Kidney epithelial cell (primary cell): ENCODE results near the gene CD300LB. TPM values are rescaled to one million over a fixed set of nuclear protein-coding genes. Genes with fewer than 3 reads are reported as not detected.
"Not testable (repeated sequence)": the region's sequence is repeated elsewhere in the genome, so short reads cannot be mapped to it uniquely, and the experiment has no call there.

Experiments
- DNase-seq: peaks from one replicate; pipeline ENCODE4 v3.0.0-alpha.2; 2010; ENCODE audit warnings: low read depth
- H3K27me3 ChIP-seq: 2 replicates; pipeline ENCODE4 v1.6.0; 2011; ENCODE audit warnings: low read length; ENCODE audit not compliant: control insufficient read depth, insufficient read depth
- H3K36me3 ChIP-seq: 2 replicates; pipeline ENCODE4 v1.5.1; 2011; ENCODE audit warnings: low read length; ENCODE audit not compliant: control insufficient read depth, insufficient read depth
- H3K4me3 ChIP-seq: 2 replicates; pipeline ENCODE4 v1.5.1; 2011; ENCODE audit warnings: low read depth, mild to moderate bottlenecking, control low read depth, low read length
- CTCF ChIP-seq: IDR thresholded peaks from 2 replicates; pipeline ENCODE4 v1.5.1; 2011; ENCODE audit warnings: mild to moderate bottlenecking, moderate library complexity, low read length, control low read depth, inconsistent platforms; ENCODE audit not compliant: insufficient read depth, poor library complexity, severe bottlenecking
- total RNA-seq: library from RNA; depleted of rRNA; stranded (reverse); fragments of >200 nt; gene quantifications from 2 replicates; pipeline ENCODE4 v1.2.3, GENCODE V29; 2015

Gene CD300LB
- total RNA-seq = 0.07 TPM in 1 of 2 replicates, not detected in the other

DNA sequence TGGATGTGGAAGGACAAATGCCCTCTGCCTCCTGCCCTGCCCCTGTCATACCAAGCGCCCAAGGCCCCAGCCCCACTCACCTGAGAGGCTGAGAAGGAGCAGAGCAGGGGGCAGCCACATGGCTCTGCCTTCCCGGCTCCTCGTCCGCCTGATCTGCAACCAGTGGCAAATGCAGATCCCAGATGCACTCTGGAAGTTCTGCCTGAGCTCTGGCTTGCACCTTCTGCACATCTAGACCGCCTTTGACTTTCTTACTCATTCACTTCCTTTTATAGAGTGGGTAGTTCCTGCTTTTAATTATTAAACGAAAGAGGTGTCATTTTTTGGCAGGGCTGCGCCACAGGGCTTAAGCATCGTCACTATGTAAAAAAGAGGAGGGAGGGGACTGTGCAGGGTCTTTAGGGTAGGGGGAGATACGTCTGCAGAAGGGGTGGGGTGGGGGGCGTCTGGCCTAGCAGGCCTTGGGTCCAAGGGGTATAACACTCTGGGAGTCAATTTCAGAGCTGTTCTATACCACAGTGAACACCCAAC is at the start of gene CD300LB:
Gene CD300LB (minus strand): TSS at position 245 of the 531 bp plus-strand sequence. CDS start 125 bp downstream, at position 120.
- Histone ChIP-seq H3K36me3 (no peaks in the 10 kb centered on the region), H3K27me3 (no peaks in the 10 kb centered on the region), H3K4me3 (no peak within 1 kb of the TSS)
- no peak for TF ChIP-seq CTCF
- DNase-seq = no peak

DNA sequence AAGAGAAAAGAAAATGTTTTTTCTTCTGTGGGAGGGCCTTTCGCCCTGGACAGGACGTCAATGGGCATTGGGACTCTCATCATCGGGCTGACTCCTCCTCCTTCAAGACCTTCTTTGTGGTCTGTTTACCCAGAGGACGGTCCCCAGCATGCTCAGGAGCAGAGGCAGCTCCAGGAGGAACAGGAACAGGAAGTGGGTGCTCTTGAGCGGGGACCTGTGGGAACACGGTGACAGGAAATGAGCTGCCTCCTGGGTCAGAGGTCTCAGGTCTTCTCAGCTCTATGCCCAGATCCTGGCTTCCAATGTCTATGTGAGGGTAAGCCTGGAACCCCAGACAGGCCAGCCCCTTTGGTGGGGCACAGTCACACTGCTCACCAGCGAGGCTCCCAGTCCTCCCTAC is 48.6 kb upstream of the CD300LB start:
- H3K36me3 ChIP-seq = no peaks in the 10 kb centered on the region
- DNase-seq = no peak
- H3K4me3 ChIP-seq = no peak overlapping the region
- TF ChIP-seq CTCF = no peak
- H3K27me3 ChIP-seq = no peaks in the 10 kb centered on the region

DNA sequence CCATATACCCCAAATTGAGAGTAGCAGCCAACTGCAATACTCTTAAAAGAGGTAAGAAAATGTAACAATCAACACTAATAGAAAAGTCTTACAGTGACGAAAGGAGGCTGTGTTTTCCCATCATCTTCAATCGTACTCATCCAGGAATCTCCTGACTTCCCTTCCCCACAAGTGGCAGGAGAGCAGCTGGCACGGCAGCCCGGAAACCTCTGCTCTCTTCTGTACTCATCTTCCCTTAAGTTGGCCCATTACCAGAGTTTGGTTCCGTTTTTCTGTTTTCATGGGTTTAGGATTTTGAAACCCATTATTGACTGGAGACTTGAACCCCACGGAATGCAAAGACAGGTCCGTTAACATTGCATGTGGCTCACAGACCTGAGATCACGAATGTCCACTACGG is 47.7 kb upstream of the CD300LB start:
- no peak for TF ChIP-seq CTCF
- Histone ChIP-seq H3K27me3 (no peaks in the 10 kb centered on the region), H3K4me3 (no peak overlapping the region), H3K36me3 (no peaks in the 10 kb centered on the region)
- DNase-seq = no peak

GRCh38 chr17:74574489-74575142 is 43.3 kb upstream of the CD300LB start:
- Histone ChIP-seq H3K4me3 (no peak overlapping the region), H3K36me3 (no peaks in the 10 kb centered on the region), H3K27me3 (no peaks in the 10 kb centered on the region)
- no peak for TF ChIP-seq CTCF
- DNase-seq = no peak

DNA sequence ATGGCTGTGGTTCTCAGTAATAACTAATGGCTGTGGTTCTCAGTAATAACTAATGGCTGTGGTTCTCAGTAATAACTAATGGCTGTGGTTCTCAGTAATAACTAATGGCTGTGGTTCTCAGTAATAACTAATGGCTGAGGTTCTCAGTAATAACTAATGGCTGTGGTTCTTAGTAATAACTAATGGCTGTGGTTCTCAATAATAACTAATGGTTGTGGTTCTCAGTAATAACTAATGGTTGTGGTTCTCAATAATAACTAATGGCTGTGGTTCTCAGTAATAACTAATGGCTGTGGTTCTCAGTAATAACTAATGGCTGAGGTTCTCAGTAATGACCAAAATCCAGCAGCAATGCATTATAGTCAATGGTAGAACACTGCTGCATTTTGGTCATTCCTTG is 42.4 kb upstream of the CD300LB start:
- H3K4me3 ChIP-seq, H3K27me3 ChIP-seq, DNase-seq, H3K36me3 ChIP-seq: not testable (repeated sequence)

DNA sequence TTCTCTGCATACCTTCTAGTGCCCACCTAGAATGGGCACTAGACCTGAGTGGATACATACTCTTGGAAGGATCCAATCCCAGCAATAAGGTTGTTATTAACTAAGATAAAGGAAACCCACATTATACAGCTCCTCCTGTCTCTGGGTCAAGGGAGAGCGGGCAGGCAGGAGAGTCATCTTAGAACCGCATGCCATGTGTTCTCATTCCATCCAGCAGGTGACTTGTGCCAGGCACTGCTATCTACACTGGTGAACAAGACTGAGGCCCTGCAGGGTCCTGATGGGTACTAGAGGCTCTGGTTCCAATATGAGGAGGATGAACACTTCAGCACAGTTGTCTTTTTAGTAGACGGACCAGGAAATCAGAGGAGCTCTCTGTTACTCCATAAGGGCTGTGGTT is 41.9 kb upstream of the CD300LB start:
- DNase-seq = no peak
- H3K27me3 ChIP-seq = no peaks in the 10 kb centered on the region
- TF ChIP-seq CTCF = peak; percentile 8
- no peaks in the 10 kb centered on the region for H3K36me3 ChIP-seq
- no peak overlapping the region for H3K4me3 ChIP-seq
